Trophoblast cell (in vitro differentiated cells and primary cell): ENCODE results near the gene DENND6A.

Source experiments
- DNase-seq, 2 donors: peaks; one replicate each; pipeline ENCODE4 v3.0.0-alpha.2; 2016
- H2AFZ ChIP-seq: 2 replicates; pipeline ENCODE4 v1.6.1; 2013; ENCODE audit warnings: low read length, moderate library complexity, mild to moderate bottlenecking; ENCODE audit not compliant: insufficient read depth, poor library complexity
- H2AK5ac ChIP-seq: 2 replicates; pipeline ENCODE4 v1.6.1; 2013; ENCODE audit warnings: mild to moderate bottlenecking, low read length
- H2BK120ac ChIP-seq: 2 replicates; pipeline ENCODE4 v1.6.1; 2013; ENCODE audit warnings: low read length, mild to moderate bottlenecking, moderate library complexity; ENCODE audit not compliant: insufficient read depth, poor library complexity
- H2BK12ac ChIP-seq: 2 replicates; pipeline ENCODE4 v1.6.1; 2013; ENCODE audit warnings: mild to moderate bottlenecking, low read length, moderate library complexity
- H2BK5ac ChIP-seq: 2 replicates; pipeline ENCODE4 v1.6.1; 2013; ENCODE audit warnings: low read length, low read depth, moderate library complexity, mild to moderate bottlenecking; ENCODE audit not compliant: poor library complexity
- H3K14ac ChIP-seq: 2 replicates; pipeline ENCODE4 v1.6.1; 2013; ENCODE audit warnings: mild to moderate bottlenecking, low read length
- H3K18ac ChIP-seq: 2 replicates; pipeline ENCODE4 v1.6.1; 2013; ENCODE audit warnings: mild to moderate bottlenecking, low read length
- H3K23ac ChIP-seq: 2 replicates; pipeline ENCODE4 v1.6.1; 2013; ENCODE audit warnings: low read length
- H3K27ac ChIP-seq: 2 replicates; pipeline ENCODE4 v1.5.1; 2013; ENCODE audit warnings: low read depth, mild to moderate bottlenecking, inconsistent platforms, low read length, moderate library complexity
- H3K27me3 ChIP-seq: 2 replicates; pipeline ENCODE4 v1.6.1; 2013; ENCODE audit warnings: inconsistent platforms, mild to moderate bottlenecking, low read length, moderate library complexity; ENCODE audit not compliant: insufficient read depth
- H3K36me3 ChIP-seq, 2 experiments: 1 replicate in 1 of 2; 2 replicates in 1 of 2; pipeline ENCODE4 v1.6.1; 2013; ENCODE audit warnings: low read length in 2 of 2, mild to moderate bottlenecking in 2 of 2, moderate library complexity in 1 of 2; ENCODE audit not compliant: insufficient read depth in 2 of 2, control insufficient read depth in 1 of 2
- H3K4ac ChIP-seq: 2 replicates; pipeline ENCODE4 v1.6.1; 2013; ENCODE audit warnings: low read depth, mild to moderate bottlenecking, low read length, moderate library complexity
- H3K4me1 ChIP-seq, 2 experiments: 1 replicate in 1 of 2; 2 replicates in 1 of 2; pipeline ENCODE4 v1.6.1; 2013; ENCODE audit warnings: low read length in 2 of 2, mild to moderate bottlenecking in 2 of 2, moderate library complexity in 1 of 2; ENCODE audit not compliant: insufficient read depth in 2 of 2, control insufficient read depth in 1 of 2
- H3K4me2 ChIP-seq: 2 replicates; pipeline ENCODE4 v1.6.1; 2013; ENCODE audit warnings: inconsistent platforms, mild to moderate bottlenecking, low read length, moderate library complexity
- H3K4me3 ChIP-seq: 2 replicates; pipeline ENCODE4 v1.5.1; 2013; ENCODE audit warnings: mild to moderate bottlenecking, low read depth, low read length, inconsistent platforms
- H3K79me1 ChIP-seq: one replicate; pipeline ENCODE4 v1.6.1; 2013; ENCODE audit warnings: low read length
- H3K79me2 ChIP-seq: 2 replicates; pipeline ENCODE4 v1.6.1; 2013; ENCODE audit warnings: low read length, mild to moderate bottlenecking; ENCODE audit not compliant: control insufficient read depth, insufficient read depth, poor library complexity
- H3K9ac ChIP-seq: 2 replicates; pipeline ENCODE4 v1.6.1; 2013; ENCODE audit warnings: mild to moderate bottlenecking, low read length
- H3K9me3 ChIP-seq: 2 replicates; pipeline ENCODE4 v1.6.1; 2013; ENCODE audit warnings: low read depth, mild to moderate bottlenecking, control low read depth, inconsistent platforms, low read length; ENCODE audit not compliant: insufficient read depth
- H4K12ac ChIP-seq: 2 replicates; pipeline ENCODE4 v1.6.1; 2013; ENCODE audit warnings: low read depth, mild to moderate bottlenecking, low read length, moderate library complexity
- H4K8ac ChIP-seq: 2 replicates; pipeline ENCODE4 v1.6.1; 2013; ENCODE audit warnings: low read depth, mild to moderate bottlenecking, low read length, moderate library complexity
- H4K91ac ChIP-seq: one replicate; pipeline ENCODE4 v1.6.1; 2013; ENCODE audit warnings: low read depth, mild to moderate bottlenecking, low read length, moderate library complexity
- WGBS: extraction: QIAGEN DNeasy Blood & Tissue Kit; methylation state at CpG from one replicate; pipeline ENCODE4 v1.1.7; 2013; ENCODE audit warnings: missing lambda C conversion rate; ENCODE audit not compliant: insufficient read length, insufficient coverage; ENCODE audit errors: extremely low coverage; 5-methylcytosine and 5-hydroxymethylcytosine counted together

Gene DENND6A

GRCh38 chr3:57717205-57717868, 24.5 kb upstream of the DENND6A start:
- no peak overlapping the region for H4K91ac ChIP-seq
- no peak overlapping the region for H2AK5ac ChIP-seq

GRCh38 chr3:57715686-57716085, 22.8 kb upstream of the DENND6A start:
- no peaks in the 10 kb centered on the region for H3K79me1 ChIP-seq
- no peak overlapping the region for H3K4ac ChIP-seq
- H2AK5ac ChIP-seq = no peak overlapping the region

More at GRCh38 chr3:57717205-57717868, 24.5 kb upstream of the DENND6A start:
- no peak overlapping the region for H2BK120ac ChIP-seq
- no peak overlapping the region for H3K4me2 ChIP-seq
- no peaks in the 10 kb centered on the region for H3K36me3 ChIP-seq
- H4K8ac ChIP-seq = no peak overlapping the region
- no peaks in the 10 kb centered on the region for H3K4me1 ChIP-seq
- no peak overlapping the region for H3K27ac ChIP-seq
- no peak overlapping the region for H2AFZ ChIP-seq
- no peak overlapping the region for H3K23ac ChIP-seq
- no peaks in the 10 kb centered on the region for H3K79me1 ChIP-seq
- no peaks in the 10 kb centered on the region for H3K9me3 ChIP-seq
- no peak overlapping the region for H2BK5ac ChIP-seq
- no peak overlapping the region for H2BK12ac ChIP-seq
- no peak overlapping the region for H3K14ac ChIP-seq
- H3K79me2 ChIP-seq = no peaks in the 10 kb centered on the region
- no peak overlapping the region for H3K9ac ChIP-seq
- H3K4me3 ChIP-seq = no peak overlapping the region
- H4K12ac ChIP-seq = no peak overlapping the region
- no peak overlapping the region for H3K4ac ChIP-seq
- H3K18ac ChIP-seq = no peak overlapping the region
- no CpG with 5 or more reads among the region's 6 CpGs for WGBS
- no peak for DNase-seq
- no peaks in the 10 kb centered on the region for H3K27me3 ChIP-seq

GRCh38 chr3:57709559-57709958, 16.7 kb upstream of the DENND6A start:
- H2BK120ac ChIP-seq = no peak overlapping the region
- no peak for DNase-seq
- H3K14ac ChIP-seq = no peak overlapping the region
- no peak overlapping the region for H3K9ac ChIP-seq
- H4K8ac ChIP-seq = no peak overlapping the region
- no peaks in the 10 kb centered on the region for H3K36me3 ChIP-seq
- H4K91ac ChIP-seq = no peak overlapping the region
- H3K18ac ChIP-seq = no peak overlapping the region
- H3K79me1 ChIP-seq = no peaks in the 10 kb centered on the region
- no peaks in the 10 kb centered on the region for H3K79me2 ChIP-seq
- no peaks in the 10 kb centered on the region for H3K27me3 ChIP-seq
- no peak overlapping the region for H3K23ac ChIP-seq
- H2AFZ ChIP-seq = no peak overlapping the region
- no CpG with 5 or more reads among the region's 2 CpGs for WGBS
- H2BK12ac ChIP-seq = no peak overlapping the region
- no peak overlapping the region for H3K4me3 ChIP-seq
- H3K4me2 ChIP-seq = no peak overlapping the region
- H2BK5ac ChIP-seq = no peak overlapping the region
- H2AK5ac ChIP-seq = no peak overlapping the region
- H3K4ac ChIP-seq = no peak overlapping the region
- no peaks in the 10 kb centered on the region for H3K9me3 ChIP-seq
- no peaks in the 10 kb centered on the region for H3K4me1 ChIP-seq
- H4K12ac ChIP-seq = no peak overlapping the region
- no peak overlapping the region for H3K27ac ChIP-seq

More at GRCh38 chr3:57715686-57716085, 22.8 kb upstream of the DENND6A start:
- H3K4me1 ChIP-seq = no peaks in the 10 kb centered on the region
- no peak overlapping the region for H4K8ac ChIP-seq
- no peak overlapping the region for H3K27ac ChIP-seq
- no peaks in the 10 kb centered on the region for H3K27me3 ChIP-seq
- H2BK12ac ChIP-seq = no peak overlapping the region
- no peak overlapping the region for H3K14ac ChIP-seq
- no peak overlapping the region for H3K9ac ChIP-seq
- no peak overlapping the region for H4K91ac ChIP-seq
- no peak overlapping the region for H4K12ac ChIP-seq
- no peak overlapping the region for H2BK5ac ChIP-seq
- no peak overlapping the region for H2BK120ac ChIP-seq
- H3K18ac ChIP-seq = no peak overlapping the region
- no CpG with 5 or more reads among the region's 4 CpGs for WGBS
- H3K36me3 ChIP-seq = no peaks in the 10 kb centered on the region
- no peak overlapping the region for H2AFZ ChIP-seq
- no peak overlapping the region for H3K4me2 ChIP-seq
- no peaks in the 10 kb centered on the region for H3K79me2 ChIP-seq
- no peak overlapping the region for H3K4me3 ChIP-seq
- no peak for DNase-seq
- no peak overlapping the region for H3K23ac ChIP-seq
- H3K9me3 ChIP-seq = no peaks in the 10 kb centered on the region

GRCh38 chr3:57709031-57709430, 16.2 kb upstream of the DENND6A start:
- H2BK12ac ChIP-seq = no peak overlapping the region
- H4K12ac ChIP-seq = no peak overlapping the region
- no peaks in the 10 kb centered on the region for H3K36me3 ChIP-seq
- no peaks in the 10 kb centered on the region for H3K79me1 ChIP-seq
- no peaks in the 10 kb centered on the region for H3K79me2 ChIP-seq
- no peak overlapping the region for H3K4me3 ChIP-seq
- no peak overlapping the region for H3K23ac ChIP-seq
- no peak overlapping the region for H3K4me2 ChIP-seq
- H3K27ac ChIP-seq = no peak overlapping the region
- no CpG with 5 or more reads among the region's 2 CpGs for WGBS
- no peak overlapping the region for H4K91ac ChIP-seq
- DNase-seq = no peak
- H3K4me1 ChIP-seq = no peaks in the 10 kb centered on the region
- H3K4ac ChIP-seq = no peak overlapping the region
- no peak overlapping the region for H2AFZ ChIP-seq
- H3K18ac ChIP-seq = no peak overlapping the region
- H3K14ac ChIP-seq = no peak overlapping the region
- H3K9me3 ChIP-seq = no peaks in the 10 kb centered on the region
- H2BK5ac ChIP-seq = no peak overlapping the region
- H3K9ac ChIP-seq = no peak overlapping the region
- H3K27me3 ChIP-seq = no peaks in the 10 kb centered on the region
- no peak overlapping the region for H2BK120ac ChIP-seq
- no peak overlapping the region for H4K8ac ChIP-seq
- no peak overlapping the region for H2AK5ac ChIP-seq
